ENCODE data around the gene MON2. TPM values are rescaled to one million over a fixed set of nuclear protein-coding genes. Genes with fewer than 3 reads are reported as not detected.
"Not testable (repeated sequence)": the region's sequence is repeated elsewhere in the genome, so short reads cannot be mapped to it uniquely, and the experiment has no call there.

The MON2 gene
- total and polyA plus RNA-seq, 2 donors (not counting 3 experiments of a cell fraction or from before 2014, with no cell fraction given): 8.9 to 41.8 TPM

DNA sequence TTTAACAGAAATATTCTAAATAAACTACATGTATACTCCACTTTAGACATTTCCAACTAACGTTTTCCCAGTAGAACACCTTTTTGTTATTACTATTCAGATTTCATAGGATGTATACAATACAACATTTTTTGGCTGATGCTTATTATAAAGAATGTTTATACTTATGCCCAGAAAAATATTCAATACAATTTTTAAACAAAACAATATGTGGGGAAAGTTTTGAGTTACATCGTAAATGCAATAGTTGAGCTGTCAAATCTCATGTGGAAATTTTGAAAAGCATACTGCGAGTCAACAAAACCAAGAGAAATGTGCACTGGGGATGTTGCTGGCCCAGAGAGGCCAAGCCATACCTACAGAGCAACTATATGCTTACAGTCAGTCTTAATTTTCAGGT, 18.2 kb upstream of the MON2 start:
- dilution Hi-C loops (cut with MboI; ENCODE audit: extremely low pct_ligation_motif_present, low sequenced_read_pairs) (no loop called here), intact Hi-C loops (cut with micrococcal nuclease) (no loop called here)
- POLR2A ChIA-PET: no interaction called here
- Histone ChIP-seq H3K27me3 (ENCODE audit: control insufficient read depth in 2 of 2, insufficient read depth in 2 of 2, low read length in 2 of 2) (peaks cover 5 to 21% of the 10 kb centered on the region in 2 experiments), H3K4me1 (ENCODE audit: control insufficient read depth, extremely low read depth, insufficient read depth, low read length) (no peaks in the 10 kb centered on the region), H4K20me1 (replicated peaks; ENCODE audit: control insufficient read depth, extremely low read depth, insufficient read depth, low read length) (no peaks in the 10 kb centered on the region), H3K36me3 (ENCODE audit: control insufficient read depth in 2 of 2, extremely low read depth in 1 of 2, insufficient read depth in 2 of 2, low read length in 2 of 2) (no peaks in the 10 kb centered on the region), H3K9me1 (replicated peaks; ENCODE audit: control insufficient read depth, extremely low read depth, insufficient read depth, low read length) (no peaks in the 10 kb centered on the region), H3K27ac (ENCODE audit: insufficient read depth, low read depth, low read length) (no peak overlapping the region), H3K4me3 (replicated peaks in 1 of 3; ENCODE audit: insufficient read depth in 1 of 3, low read depth in 1 of 3, low read length in 3 of 3) (no peak overlapping the region), H3K9ac (replicated peaks; ENCODE audit: extremely low read depth, insufficient read depth, low read length) (no peak overlapping the region), H2AFZ (ENCODE audit: low read depth, low read length) (no peak overlapping the region), H3K9me3 (replicated peaks; ENCODE audit: control insufficient read depth, insufficient read depth, low read length) (no peaks in the 10 kb centered on the region), H3K79me2 (ENCODE audit: control insufficient read depth, insufficient read depth, low read length) (no peaks in the 10 kb centered on the region), H3K4me2 (ENCODE audit: insufficient read depth, low read length) (no peak overlapping the region)
- no TSS peak for BruUV-seq (replicated peaks)
- DNase-seq (ENCODE audit: low read depth, low spot score) (no peak), FAIRE-seq (no peak)
- TF ChIP-seq JUN (IDR thresholded peaks at IDR 0.05; ENCODE audit: borderline replicate concordance, insufficient read depth, insufficient read length, low read depth) (no peak), CTCF (IDR thresholded peaks at IDR 0.05; ENCODE audit: extremely low read depth in 1 of 2, insufficient read depth in 1 of 2, low read depth in 1 of 2, low read length in 2 of 2) (no peak), POLR2A (IDR thresholded peaks at IDR 0.05; ENCODE audit: low read depth, low read length) (no peak), FOS (IDR thresholded peaks at IDR 0.05; ENCODE audit: borderline replicate concordance, insufficient read depth, low read length) (no peak), MYC (IDR thresholded peaks at IDR 0.05; ENCODE audit: low read depth, low read length) (no peak), EZH2 (IDR thresholded peaks at IDR 0.05; ENCODE audit: borderline replicate concordance, low read depth, low read length, severe bottlenecking) (no peak), POLR2AphosphoS5 (IDR thresholded peaks at IDR 0.05; ENCODE audit: insufficient read depth, low read depth, low read length) (no peak), GATA2 (IDR thresholded peaks at IDR 0.05; ENCODE audit: insufficient read depth, insufficient read length, low read depth, low read length) (no peak)
- TF ChIP-seq, protein P1, sequence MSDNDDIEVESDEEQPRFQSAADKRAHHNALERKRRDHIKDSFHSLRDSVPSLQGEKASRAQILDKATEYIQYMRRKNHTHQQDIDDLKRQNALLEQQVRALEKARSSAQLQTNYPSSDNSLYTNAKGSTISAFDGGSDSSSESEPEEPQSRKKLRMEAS (IDR thresholded peaks at IDR 0.05; ENCODE audit: insufficient read depth, insufficient read length): no peak
- CTCF ChIA-PET: interaction anchor here (1.5 to 3.4 kb wide), 3 partner anchors 10 to 365 kb away, joined by 3 to 19 read pairs (median 4); no protein-coding TSS in a partner anchor

GRCh38 chr12:62455429-62455828, 11.2 kb upstream of the MON2 start:
- H3K27ac ChIP-seq (ENCODE audit: insufficient read depth, low read depth, low read length); H3K4me3 ChIP-seq (replicated peaks in 1 of 3; ENCODE audit: insufficient read depth in 1 of 3, low read depth in 1 of 3, low read length in 3 of 3); FAIRE-seq; H3K9ac ChIP-seq (replicated peaks; ENCODE audit: extremely low read depth, insufficient read depth, low read length); H2AFZ ChIP-seq (ENCODE audit: low read depth, low read length); DNase-seq (ENCODE audit: low read depth, low spot score); H3K4me1 ChIP-seq (ENCODE audit: control insufficient read depth, extremely low read depth, insufficient read depth, low read length); POLR2A ChIA-PET; H3K9me1 ChIP-seq (replicated peaks; ENCODE audit: control insufficient read depth, extremely low read depth, insufficient read depth, low read length); H3K4me2 ChIP-seq (ENCODE audit: insufficient read depth, low read length); BruUV-seq (replicated peaks); H3K79me2 ChIP-seq (ENCODE audit: control insufficient read depth, insufficient read depth, low read length); H3K9me3 ChIP-seq (replicated peaks; ENCODE audit: control insufficient read depth, insufficient read depth, low read length); H3K36me3 ChIP-seq (ENCODE audit: control insufficient read depth in 2 of 2, extremely low read depth in 1 of 2, insufficient read depth in 2 of 2, low read length in 2 of 2); intact Hi-C loops (cut with micrococcal nuclease); dilution Hi-C loops (cut with MboI; ENCODE audit: extremely low pct_ligation_motif_present, low sequenced_read_pairs); H4K20me1 ChIP-seq (replicated peaks; ENCODE audit: control insufficient read depth, extremely low read depth, insufficient read depth, low read length): not testable (repeated sequence)
- peaks cover 5 to 22% of the 10 kb centered on the region in 2 experiments for H3K27me3 ChIP-seq (ENCODE audit: control insufficient read depth in 2 of 2, insufficient read depth in 2 of 2, low read length in 2 of 2)
- CTCF ChIA-PET: interaction anchor here (1.3 kb wide), 1 partner anchor 17 kb away, joined by 3 read pairs; no protein-coding TSS in a partner anchor

All from endothelial cell of umbilical vein (primary cell).